Measurements from ENCODE around the gene ZNF541. TPM values are rescaled to one million over a fixed set of nuclear protein-coding genes. Genes with fewer than 3 reads are reported as not detected.

ZNF541 gene
- total and polyA plus RNA-seq, 10 of the 15 experiments (the other 5 are each of a cell fraction or from before 2014, with no cell fraction given): 0.03 to 0.12 (median 0.07) TPM; not detected in 4

- peak; percentile 69; the same call in 1 of the 2 replicates for TF ChIP-seq SMAD5 (IDR thresholded peaks at IDR 0.05; ENCODE audit: low read depth)
- TF ChIP-seq JUND (IDR thresholded peaks at IDR 0.05; ENCODE audit: low read depth, low read length): 0 out of 2 replicates have a peak, but pooled peaks have one; percentile 35
- TF ChIP-seq FOXK2 (IDR thresholded peaks at IDR 0.05): no peak
- TF ChIP-seq SMARCA5 (IDR thresholded peaks at IDR 0.05): peak; percentile 20; the same call in 1 of the 2 replicates
- peak; percentile 39; the same call in 1 of the 2 replicates for TF ChIP-seq LARP7 (IDR thresholded peaks at IDR 0.05)
- TF ChIP-seq NFYB (IDR thresholded peaks at IDR 0.05; ENCODE audit: insufficient read depth, low read depth, low read length): peak; percentile 80
- TF ChIP-seq, protein P1, sequence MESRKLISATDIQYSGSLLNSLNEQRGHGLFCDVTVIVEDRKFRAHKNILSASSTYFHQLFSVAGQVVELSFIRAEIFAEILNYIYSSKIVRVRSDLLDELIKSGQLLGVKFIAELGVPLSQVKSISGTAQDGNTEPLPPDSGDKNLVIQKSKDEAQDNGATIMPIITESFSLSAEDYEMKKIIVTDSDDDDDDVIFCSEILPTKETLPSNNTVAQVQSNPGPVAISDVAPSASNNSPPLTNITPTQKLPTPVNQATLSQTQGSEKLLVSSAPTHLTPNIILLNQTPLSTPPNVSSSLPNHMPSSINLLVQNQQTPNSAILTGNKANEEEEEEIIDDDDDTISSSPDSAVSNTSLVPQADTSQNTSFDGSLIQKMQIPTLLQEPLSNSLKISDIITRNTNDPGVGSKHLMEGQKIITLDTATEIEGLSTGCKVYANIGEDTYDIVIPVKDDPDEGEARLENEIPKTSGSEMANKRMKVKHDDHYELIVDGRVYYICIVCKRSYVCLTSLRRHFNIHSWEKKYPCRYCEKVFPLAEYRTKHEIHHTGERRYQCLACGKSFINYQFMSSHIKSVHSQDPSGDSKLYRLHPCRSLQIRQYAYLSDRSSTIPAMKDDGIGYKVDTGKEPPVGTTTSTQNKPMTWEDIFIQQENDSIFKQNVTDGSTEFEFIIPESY (IDR thresholded peaks at IDR 0.05): no peak
- TF ChIP-seq POLR2A (IDR thresholded peaks at IDR 0.05; ENCODE audit: low read depth, low read length): peak; percentile 98
- peak; percentile 44; the same call in 1 of the 2 replicates for TF ChIP-seq STAT1 (conservative IDR thresholded peaks at IDR 0.05)
- TF ChIP-seq CHD2 (IDR thresholded peaks at IDR 0.05; ENCODE audit: borderline replicate concordance, low read depth, low read length): 0 out of 2 replicates have a peak, but pooled peaks have one; percentile 16
- no peak for TF ChIP-seq ZBED1 (IDR thresholded peaks at IDR 0.05; ENCODE audit: borderline replicate concordance)
- no peak for TF ChIP-seq ZNF622 (IDR thresholded peaks at IDR 0.05)
- TF ChIP-seq POU2F2 (IDR thresholded peaks at IDR 0.05; ENCODE audit: borderline replicate concordance, low read depth, low read length): peak; percentile 80; the same call in 2 of the 3 replicates
- peak; percentile 56 for TF ChIP-seq NKRF (conservative IDR thresholded peaks at IDR 0.05)
- peak; percentile 88 for TF ChIP-seq SP1 (IDR thresholded peaks at IDR 0.05; ENCODE audit: low read depth, low read length)
- peak; percentile 49; the same call in 1 of the 2 replicates for TF ChIP-seq PKNOX1 (IDR thresholded peaks at IDR 0.05)
- TF ChIP-seq, protein P2, sequence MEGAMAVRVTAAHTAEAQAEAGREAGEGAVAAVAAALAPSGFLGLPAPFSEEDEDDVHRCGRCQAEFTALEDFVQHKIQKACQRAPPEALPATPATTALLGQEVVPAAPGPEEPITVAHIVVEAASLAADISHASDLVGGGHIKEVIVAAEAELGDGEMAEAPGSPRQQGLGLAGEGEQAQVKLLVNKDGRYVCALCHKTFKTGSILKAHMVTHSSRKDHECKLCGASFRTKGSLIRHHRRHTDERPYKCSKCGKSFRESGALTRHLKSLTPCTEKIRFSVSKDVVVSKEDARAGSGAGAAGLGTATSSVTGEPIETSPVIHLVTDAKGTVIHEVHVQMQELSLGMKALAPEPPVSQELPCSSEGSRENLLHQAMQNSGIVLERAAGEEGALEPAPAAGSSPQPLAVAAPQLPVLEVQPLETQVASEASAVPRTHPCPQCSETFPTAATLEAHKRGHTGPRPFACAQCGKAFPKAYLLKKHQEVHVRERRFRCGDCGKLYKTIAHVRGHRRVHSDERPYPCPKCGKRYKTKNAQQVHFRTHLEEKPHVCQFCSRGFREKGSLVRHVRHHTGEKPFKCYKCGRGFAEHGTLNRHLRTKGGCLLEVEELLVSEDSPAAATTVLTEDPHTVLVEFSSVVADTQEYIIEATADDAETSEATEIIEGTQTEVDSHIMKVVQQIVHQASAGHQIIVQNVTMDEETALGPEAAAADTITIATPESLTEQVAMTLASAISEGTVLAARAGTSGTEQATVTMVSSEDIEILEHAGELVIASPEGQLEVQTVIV (IDR thresholded peaks at IDR 0.05; ENCODE audit: borderline replicate concordance, partially characterized antibody): no peak
- TF ChIP-seq ZZZ3 (IDR thresholded peaks at IDR 0.05; ENCODE audit: control insufficient read depth, insufficient read length, low read depth): no peak
- TF ChIP-seq E2F4 (IDR thresholded peaks at IDR 0.05; ENCODE audit: low read depth, low read length): peak; percentile 76
- TF ChIP-seq PML (IDR thresholded peaks at IDR 0.05; ENCODE audit: low read length): peak; percentile 51; the same call in 1 of the 2 replicates
- TF ChIP-seq CREB1 (IDR thresholded peaks at IDR 0.05; ENCODE audit: low read depth): peak; percentile 64
Observed at GRCh38 chr19:47600246-47601179, 27.6 kb upstream of the ZNF541 start (continued).
